ENCODE measurements around the gene CGNL1. TPM values are rescaled to one million over a fixed set of nuclear protein-coding genes. Genes with fewer than 3 reads are reported as not detected.

CGNL1 gene
- total RNA-seq, 2 experiments from 2014 or later, result not detected

DNA sequence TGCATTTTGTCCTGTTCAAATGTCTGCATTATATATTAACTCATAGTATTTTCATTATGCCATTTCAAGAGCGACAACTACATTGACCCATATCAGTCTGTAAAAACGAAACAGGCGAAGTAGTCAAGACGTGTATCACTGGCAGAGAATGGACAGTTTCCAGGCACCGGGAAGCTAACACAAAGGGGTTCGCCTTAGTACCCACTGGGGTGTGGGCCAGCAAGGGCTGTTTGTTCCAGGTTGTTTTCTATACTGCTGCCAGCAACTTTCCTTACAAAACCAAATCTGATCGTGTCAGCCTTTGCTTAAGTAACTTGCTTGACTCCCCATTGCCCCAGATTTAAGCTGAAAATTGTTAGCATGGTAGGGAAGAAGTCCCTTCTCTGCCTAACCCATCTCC is 87.1 kb downstream of the CGNL1 start:
- Mint-ChIP-seq H3K27me3 (peaks cover 6% of the 10 kb centered on the region), H3K4me3 (no peak overlapping the region), H3K4me1 (no peaks in the 10 kb centered on the region), H3K9me3 (ENCODE audit: low read depth) (no peaks in the 10 kb centered on the region), H3K36me3 (ENCODE audit: low read depth) (no peaks in the 10 kb centered on the region), H3K27ac (no peak overlapping the region)
- CTCF ChIA-PET, result no interaction called here
- no peak for ATAC-seq
- POLR2A ChIA-PET, result no interaction called here
- DNase-seq, result no peak
- intact Hi-C loops (cut with DNase I, micrococcal nuclease), result no loop called here

DNA sequence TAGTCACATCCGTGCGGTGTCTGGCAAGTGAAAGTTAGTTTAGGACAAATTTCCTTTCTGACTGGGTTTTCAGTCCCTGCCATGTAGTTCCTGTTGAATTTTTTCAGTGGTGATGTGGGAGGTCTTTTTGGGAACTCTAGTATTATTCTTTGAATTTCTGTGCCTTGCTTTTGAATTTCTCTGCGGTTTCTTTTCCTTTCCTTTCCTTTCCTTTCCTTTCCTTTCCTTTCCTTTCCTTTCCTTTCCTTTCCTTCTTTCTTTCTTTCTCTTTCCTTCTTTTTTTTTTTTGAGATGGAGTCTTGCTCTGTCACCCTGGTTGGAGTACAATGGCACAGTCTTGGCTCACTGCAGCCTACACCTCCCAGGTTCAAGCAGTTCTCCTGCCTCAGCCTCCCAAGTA is 88.2 kb downstream of the CGNL1 start:
- DNase-seq, result no peak
- Mint-ChIP-seq H3K36me3 (ENCODE audit: low read depth) (no peaks in the 10 kb centered on the region), H3K27ac (no peak overlapping the region), H3K4me1 (no peaks in the 10 kb centered on the region), H3K27me3 (peaks cover 13% of the 10 kb centered on the region), H3K4me3 (no peak overlapping the region), H3K9me3 (ENCODE audit: low read depth) (no peaks in the 10 kb centered on the region)
- ChIA-PET POLR2A (no interaction called here), CTCF (no interaction called here)
- intact Hi-C loops (cut with DNase I, micrococcal nuclease), result no loop called here
- no peak for ATAC-seq

DNA sequence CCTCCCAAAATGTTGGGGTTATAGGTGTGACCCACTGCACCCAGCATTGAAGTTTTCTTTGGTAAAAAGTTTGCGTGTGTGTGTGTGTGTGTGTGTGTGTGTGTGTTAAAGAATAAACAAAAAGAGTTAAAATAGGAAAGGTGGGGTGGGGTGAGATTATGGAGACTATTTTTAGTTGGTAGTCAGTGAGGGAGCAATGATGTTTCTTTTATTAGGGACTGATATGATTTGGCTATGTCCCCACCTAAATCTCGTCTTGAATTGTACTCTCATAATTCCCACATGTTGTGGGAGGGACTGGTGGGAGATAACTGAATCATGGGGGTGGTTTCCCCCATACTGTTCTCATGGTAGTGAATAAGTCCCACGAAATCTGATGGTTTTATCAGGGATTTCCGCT is 92.2 kb downstream of the CGNL1 start:
- H3K27me3 Mint-ChIP-seq, result peaks cover 30% of the 10 kb centered on the region

DNA sequence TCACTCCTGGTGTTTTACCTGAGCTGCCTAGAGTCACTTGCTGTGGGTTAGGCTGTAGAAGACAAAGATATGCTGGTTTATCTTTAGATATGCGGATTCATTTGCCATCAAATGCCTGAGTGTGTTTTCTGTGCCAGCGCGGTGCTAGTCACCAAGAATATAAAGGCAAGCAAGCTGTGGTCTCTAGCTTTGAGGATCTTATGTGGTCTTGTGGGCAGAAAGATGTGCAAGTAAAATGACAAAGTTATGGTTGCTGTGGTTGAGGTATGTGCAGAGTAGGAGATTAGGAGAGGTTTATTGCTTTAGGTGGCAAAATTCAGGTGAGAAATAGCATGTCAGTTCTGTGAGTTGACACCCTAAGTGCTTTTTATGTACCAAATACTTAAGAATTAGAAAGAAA is 94.2 kb downstream of the CGNL1 start:
- CTCF ChIA-PET, result interaction anchor here (0.7 kb wide), 1 partner anchor 33 kb away, joined by 4 read pairs; no protein-coding TSS in a partner anchor
- H3K36me3 Mint-ChIP-seq (ENCODE audit: low read depth), result no peaks in the 10 kb centered on the region
- POLR2A ChIA-PET, result interaction anchor here (0.7 kb wide), 1 partner anchor 10 kb away, joined by 4 read pairs; no protein-coding TSS in a partner anchor
- no peaks in the 10 kb centered on the region for H3K4me1 Mint-ChIP-seq
- H3K27ac Mint-ChIP-seq, result no peak overlapping the region
- no peak overlapping the region for H3K4me3 Mint-ChIP-seq
- ATAC-seq (no peak), DNase-seq (no peak)
- no peaks in the 10 kb centered on the region for H3K9me3 Mint-ChIP-seq (ENCODE audit: low read depth)
- H3K27me3 Mint-ChIP-seq, result peaks cover 37% of the 10 kb centered on the region
- intact Hi-C loops (cut with DNase I, micrococcal nuclease), result no loop called here

More for the DNA sequence above, 92.2 kb downstream of the CGNL1 start:
- no peak overlapping the region for H3K4me3 Mint-ChIP-seq
- H3K4me1 Mint-ChIP-seq, result no peaks in the 10 kb centered on the region
- no peaks in the 10 kb centered on the region for H3K36me3 Mint-ChIP-seq (ENCODE audit: low read depth)
- CTCF ChIA-PET, result no interaction called here
- no peak for DNase-seq
- no peak overlapping the region for H3K27ac Mint-ChIP-seq
- POLR2A ChIA-PET, result no interaction called here
- intact Hi-C loops (cut with DNase I, micrococcal nuclease), result no loop called here
- no peak for ATAC-seq
- no peaks in the 10 kb centered on the region for H3K9me3 Mint-ChIP-seq (ENCODE audit: low read depth)

DNA sequence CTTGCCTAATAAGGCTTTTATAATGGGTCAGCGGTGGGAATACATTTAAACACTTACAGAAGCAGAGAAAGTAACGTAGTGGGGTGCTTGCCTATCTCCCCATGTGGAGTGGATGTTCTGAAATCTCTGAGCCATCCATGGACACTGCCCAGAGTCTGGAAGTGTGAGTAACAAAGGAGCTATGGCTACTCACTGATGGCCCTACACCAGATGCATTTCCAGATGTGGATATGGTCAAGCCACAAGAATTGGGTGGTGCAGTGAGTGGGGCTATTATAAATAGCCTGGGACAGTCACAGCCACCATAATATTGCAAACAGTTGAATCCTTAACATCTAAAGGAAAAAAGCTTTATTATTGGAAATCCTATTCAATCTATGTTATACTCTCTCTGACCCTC is 96.6 kb downstream of the CGNL1 start:
- DNase-seq (no peak), ATAC-seq (no peak)
- ChIA-PET POLR2A (no interaction called here), CTCF (interaction anchor here (0.6 to 0.7 kb wide), 2 partner anchors 10 to 277 kb away, joined by 3 read pairs; no protein-coding TSS in a partner anchor)
- Mint-ChIP-seq H3K4me3 (no peak overlapping the region), H3K27me3 (peaks cover 37% of the 10 kb centered on the region), H3K9me3 (ENCODE audit: low read depth) (no peaks in the 10 kb centered on the region), H3K4me1 (no peaks in the 10 kb centered on the region), H3K27ac (no peak overlapping the region), H3K36me3 (ENCODE audit: low read depth) (no peaks in the 10 kb centered on the region)
- intact Hi-C loops (cut with DNase I, micrococcal nuclease), result no loop called here

DNA sequence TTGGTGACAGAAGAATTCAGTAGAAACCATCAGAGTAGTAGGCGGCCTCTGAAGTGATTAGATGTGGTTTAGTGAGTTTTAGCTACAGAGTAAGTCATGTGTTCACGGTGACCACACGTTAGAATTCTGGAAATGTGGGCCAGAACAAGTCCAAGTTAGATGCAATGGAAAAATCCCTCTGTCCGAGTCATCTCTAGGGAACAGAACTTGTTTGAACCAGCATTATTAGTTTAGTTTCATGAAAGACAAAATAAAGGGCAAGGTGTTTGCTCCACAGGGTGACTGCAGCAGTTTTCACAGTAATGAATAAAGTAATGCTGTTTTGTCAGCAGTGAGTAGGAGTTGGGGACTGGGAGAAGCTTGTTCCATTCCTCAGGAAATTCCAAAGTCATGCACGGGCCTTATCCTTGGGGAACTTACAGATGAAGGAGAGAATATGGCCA is 100.2 kb downstream of the CGNL1 start:
- H3K9me3 Mint-ChIP-seq (ENCODE audit: low read depth), result no peaks in the 10 kb centered on the region
- intact Hi-C loops (cut with DNase I, micrococcal nuclease), result no loop called here
- H3K4me1 Mint-ChIP-seq, result no peaks in the 10 kb centered on the region
- H3K27ac Mint-ChIP-seq, result no peak overlapping the region
- H3K27me3 Mint-ChIP-seq, result peaks cover 26% of the 10 kb centered on the region
- ATAC-seq (no peak), DNase-seq (no peak)
- ChIA-PET POLR2A (no interaction called here), CTCF (no interaction called here)
- H3K36me3 Mint-ChIP-seq (ENCODE audit: low read depth), result no peaks in the 10 kb centered on the region
- H3K4me3 Mint-ChIP-seq, result no peak overlapping the region

DNA sequence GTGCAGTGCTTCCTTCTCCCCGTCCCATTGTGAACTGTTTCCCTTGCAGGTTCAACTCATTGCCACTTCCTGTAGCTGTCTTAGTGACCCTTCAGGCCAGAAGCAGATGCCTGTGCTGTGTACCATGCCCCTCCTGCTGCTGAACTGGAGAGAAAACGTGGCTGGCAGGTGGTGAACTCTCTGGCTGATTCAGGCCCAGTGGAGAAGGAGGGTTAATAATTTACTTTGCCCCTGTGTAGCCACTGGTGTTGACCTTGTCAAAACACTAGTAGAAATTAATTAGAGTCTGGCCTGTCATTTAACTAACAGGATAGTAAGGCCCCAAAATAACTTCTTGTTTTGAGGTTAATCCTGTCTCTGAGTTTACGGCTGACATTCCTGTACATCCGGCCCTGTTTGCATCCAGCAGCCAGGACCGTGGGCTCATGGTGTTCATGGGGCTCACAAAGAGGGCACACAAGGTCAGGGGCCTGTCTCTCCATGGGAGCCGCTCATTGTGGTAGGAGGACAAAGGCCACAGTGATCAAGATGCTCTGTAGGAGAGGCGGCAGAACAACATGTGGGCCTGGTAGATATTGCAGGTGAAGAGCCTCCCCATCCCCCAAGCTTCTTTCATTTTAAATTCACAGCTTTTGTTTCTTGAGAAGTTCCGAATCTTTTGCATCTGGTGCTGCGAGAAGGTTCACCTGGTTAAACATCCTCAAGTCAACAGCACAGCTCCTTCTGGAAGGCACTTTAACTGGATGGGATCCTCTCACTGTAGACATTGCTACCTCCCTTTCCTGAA is 101.6 kb downstream of the CGNL1 start:
- no peak overlapping the region for H3K4me3 Mint-ChIP-seq
- DNase-seq, result no peak
- no peaks in the 10 kb centered on the region for H3K36me3 Mint-ChIP-seq (ENCODE audit: low read depth)
- H3K27me3 Mint-ChIP-seq, result peaks cover 20% of the 10 kb centered on the region
- CTCF ChIA-PET, result no interaction called here
- H3K4me1 Mint-ChIP-seq, result no peaks in the 10 kb centered on the region
- no peak overlapping the region for H3K27ac Mint-ChIP-seq
- intact Hi-C loops (cut with DNase I, micrococcal nuclease), result no loop called here
- ATAC-seq, result no peak
- POLR2A ChIA-PET, result no interaction called here
- H3K9me3 Mint-ChIP-seq (ENCODE audit: low read depth), result no peaks in the 10 kb centered on the region

DNA sequence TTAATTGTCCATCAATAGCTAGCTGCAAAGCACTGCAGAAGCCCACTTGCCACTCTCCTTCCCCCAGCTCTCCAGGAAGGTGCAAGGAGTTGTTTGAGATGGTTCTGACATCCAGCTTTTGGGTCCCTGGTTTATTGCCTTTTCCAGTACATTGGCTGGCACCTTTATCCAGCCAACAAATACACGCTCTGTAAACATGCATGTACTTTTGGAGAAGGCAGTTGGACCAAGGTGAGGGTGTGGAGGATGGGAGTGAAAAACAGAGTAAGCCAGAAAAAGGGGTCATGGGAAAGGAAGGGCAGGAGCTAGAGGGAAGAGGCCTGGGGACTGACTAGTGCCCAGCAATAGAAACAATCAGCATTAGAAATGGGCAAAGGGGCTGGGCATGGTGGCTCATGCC is 102.7 kb downstream of the CGNL1 start:
- intact Hi-C loops (cut with DNase I, micrococcal nuclease), result no loop called here
- no peaks in the 10 kb centered on the region for H3K9me3 Mint-ChIP-seq (ENCODE audit: low read depth)
- ATAC-seq, result no peak
- peaks cover 21% of the 10 kb centered on the region for H3K27me3 Mint-ChIP-seq
- no peaks in the 10 kb centered on the region for H3K36me3 Mint-ChIP-seq (ENCODE audit: low read depth)
- H3K4me1 Mint-ChIP-seq, result no peaks in the 10 kb centered on the region
- H3K27ac Mint-ChIP-seq, result no peak overlapping the region
- POLR2A ChIA-PET, result no interaction called here
- DNase-seq, result no peak
- no peak overlapping the region for H3K4me3 Mint-ChIP-seq
- CTCF ChIA-PET, result interaction anchor here (0.7 to 1.4 kb wide), 3 partner anchors 10 to 1920 kb away, joined by 3 to 5 read pairs (median 3); no protein-coding TSS in a partner anchor

DNA sequence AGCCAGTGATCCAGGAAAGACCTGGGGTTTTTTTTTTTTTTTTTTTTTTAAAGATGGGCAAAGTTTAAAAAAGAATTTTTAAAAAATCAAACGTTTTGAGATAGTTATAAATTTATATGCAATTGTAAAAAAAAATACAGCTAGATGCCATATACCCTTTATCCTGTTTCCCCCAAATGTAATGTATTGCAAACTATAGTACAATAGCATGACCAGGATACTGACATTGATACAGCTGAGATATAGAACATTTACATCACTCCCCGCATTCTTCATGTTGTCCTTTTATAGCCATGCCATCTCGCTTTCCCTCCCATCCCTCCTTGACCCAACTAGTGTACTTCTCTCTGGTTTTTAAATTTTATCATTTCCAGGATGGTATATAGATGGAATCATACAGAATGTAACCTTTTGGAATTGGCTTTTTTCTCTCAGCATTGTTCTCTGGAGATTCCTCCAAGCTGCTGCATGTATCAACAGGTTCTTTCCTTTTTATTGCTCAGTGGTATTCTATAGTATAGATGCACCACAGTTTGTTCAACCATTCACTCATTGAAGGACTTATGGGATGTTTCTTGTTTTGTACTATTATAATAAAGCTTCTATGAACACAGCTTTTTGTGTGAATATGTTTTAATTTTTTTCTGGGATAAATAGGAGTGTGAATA is 104.9 kb downstream of the CGNL1 start:
- CTCF ChIA-PET, result no interaction called here
- H3K4me1 Mint-ChIP-seq, result no peaks in the 10 kb centered on the region

DNA sequence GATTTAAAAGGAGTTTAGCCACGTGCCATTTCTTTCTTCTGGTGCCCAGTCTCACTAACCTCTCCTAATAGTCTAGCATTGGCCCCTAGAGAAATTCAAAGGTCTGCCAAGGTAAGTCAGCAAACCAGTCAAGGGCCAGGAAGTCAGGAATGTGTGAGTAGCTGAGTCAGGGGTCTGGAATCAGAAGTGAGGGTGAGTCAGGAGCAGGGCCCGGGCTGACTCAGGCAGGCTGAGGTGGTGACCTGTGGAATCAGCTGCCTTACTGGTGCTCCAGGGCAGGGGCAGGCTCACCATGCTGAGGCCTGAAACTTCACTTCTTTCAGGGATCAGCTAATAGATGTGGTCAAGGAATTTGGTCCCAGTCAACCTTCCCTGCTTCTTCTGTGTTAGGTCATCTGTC is 109.6 kb downstream of the CGNL1 start:
- POLR2A ChIA-PET, result no interaction called here
- Mint-ChIP-seq H3K36me3 (ENCODE audit: low read depth) (no peaks in the 10 kb centered on the region), H3K27ac (no peak overlapping the region), H3K4me1 (no peaks in the 10 kb centered on the region), H3K4me3 (no peak overlapping the region), H3K27me3 (peaks cover 28% of the 10 kb centered on the region), H3K9me3 (ENCODE audit: low read depth) (no peaks in the 10 kb centered on the region)
- intact Hi-C loops (cut with DNase I, micrococcal nuclease), result no loop called here
- CTCF ChIA-PET, result no interaction called here
- no peak for DNase-seq
- no peak for ATAC-seq

More for the DNA sequence above, 104.9 kb downstream of the CGNL1 start:
- intact Hi-C loops (cut with DNase I, micrococcal nuclease), result no loop called here
- DNase-seq (no peak), ATAC-seq (no peak)
- no peak overlapping the region for H3K4me3 Mint-ChIP-seq
- no peak overlapping the region for H3K27ac Mint-ChIP-seq
- POLR2A ChIA-PET, result interaction anchor here (0.6 kb wide), 1 partner anchor 75 kb away, joined by 4 read pairs; no protein-coding TSS in a partner anchor
- H3K27me3 Mint-ChIP-seq, result peaks cover 17% of the 10 kb centered on the region
- H3K36me3 Mint-ChIP-seq (ENCODE audit: low read depth), result no peaks in the 10 kb centered on the region
- no peaks in the 10 kb centered on the region for H3K9me3 Mint-ChIP-seq (ENCODE audit: low read depth)

DNA sequence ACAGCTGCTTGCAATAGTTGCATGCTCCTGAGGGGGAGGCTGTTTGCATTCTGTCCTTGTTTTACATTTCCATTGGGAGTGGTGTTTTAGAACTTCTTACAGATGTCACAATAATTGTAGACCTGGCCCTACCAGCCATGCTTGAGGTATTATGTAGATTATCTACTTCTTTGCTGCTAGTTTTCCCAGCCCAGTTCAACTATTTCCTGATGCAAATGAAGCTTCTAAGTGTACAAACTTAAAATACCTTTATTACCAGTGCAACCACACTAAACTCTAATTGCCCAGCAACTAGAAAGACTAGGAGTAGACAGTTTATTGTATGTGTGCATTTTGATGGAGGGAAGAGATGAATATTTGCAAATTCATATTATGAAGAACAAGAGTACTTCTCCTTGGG is 110.5 kb downstream of the CGNL1 start:
- CTCF ChIA-PET, result no interaction called here
- H3K36me3 Mint-ChIP-seq (ENCODE audit: low read depth), result no peaks in the 10 kb centered on the region
- no peak for DNase-seq
- no peaks in the 10 kb centered on the region for H3K4me1 Mint-ChIP-seq
- intact Hi-C loops (cut with DNase I, micrococcal nuclease), result no loop called here
- no peak for ATAC-seq
- no peak overlapping the region for H3K4me3 Mint-ChIP-seq
- peaks cover 25% of the 10 kb centered on the region for H3K27me3 Mint-ChIP-seq
- POLR2A ChIA-PET, result no interaction called here
- H3K27ac Mint-ChIP-seq, result no peak overlapping the region
- no peaks in the 10 kb centered on the region for H3K9me3 Mint-ChIP-seq (ENCODE audit: low read depth)

DNA sequence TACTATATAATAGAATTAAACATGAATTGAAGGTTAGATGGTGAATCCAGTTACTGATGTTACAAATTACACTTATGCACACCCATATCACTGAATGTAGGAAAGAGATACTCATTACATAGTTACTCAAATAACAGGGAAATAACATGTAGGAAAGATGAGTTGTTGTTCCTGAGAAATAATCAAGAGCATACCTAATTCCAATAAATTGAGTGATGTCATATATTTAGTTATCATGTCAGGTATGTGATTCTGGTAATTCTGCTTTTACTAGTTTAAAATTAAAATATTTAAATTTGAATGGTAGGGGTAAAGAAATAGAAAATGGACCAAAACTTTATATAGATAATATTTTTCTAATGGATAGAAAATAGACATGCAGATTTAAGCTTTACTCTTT is 112.8 kb downstream of the CGNL1 start:
- no peak overlapping the region for H3K27ac Mint-ChIP-seq
- H3K27me3 Mint-ChIP-seq, result peaks cover 22% of the 10 kb centered on the region
- H3K4me3 Mint-ChIP-seq, result no peak overlapping the region
- intact Hi-C loops (cut with DNase I, micrococcal nuclease), result no loop called here
- no peak for ATAC-seq
- H3K36me3 Mint-ChIP-seq (ENCODE audit: low read depth), result no peaks in the 10 kb centered on the region
- no peaks in the 10 kb centered on the region for H3K9me3 Mint-ChIP-seq (ENCODE audit: low read depth)
- POLR2A ChIA-PET, result no interaction called here
- no peaks in the 10 kb centered on the region for H3K4me1 Mint-ChIP-seq
- CTCF ChIA-PET, result interaction anchor here (0.8 kb wide), 1 partner anchor 9 kb away, joined by 3 read pairs; no protein-coding TSS in a partner anchor
- no peak for DNase-seq
